ENCODE results near the gene ZBTB16.

Gene ZBTB16

DNA sequence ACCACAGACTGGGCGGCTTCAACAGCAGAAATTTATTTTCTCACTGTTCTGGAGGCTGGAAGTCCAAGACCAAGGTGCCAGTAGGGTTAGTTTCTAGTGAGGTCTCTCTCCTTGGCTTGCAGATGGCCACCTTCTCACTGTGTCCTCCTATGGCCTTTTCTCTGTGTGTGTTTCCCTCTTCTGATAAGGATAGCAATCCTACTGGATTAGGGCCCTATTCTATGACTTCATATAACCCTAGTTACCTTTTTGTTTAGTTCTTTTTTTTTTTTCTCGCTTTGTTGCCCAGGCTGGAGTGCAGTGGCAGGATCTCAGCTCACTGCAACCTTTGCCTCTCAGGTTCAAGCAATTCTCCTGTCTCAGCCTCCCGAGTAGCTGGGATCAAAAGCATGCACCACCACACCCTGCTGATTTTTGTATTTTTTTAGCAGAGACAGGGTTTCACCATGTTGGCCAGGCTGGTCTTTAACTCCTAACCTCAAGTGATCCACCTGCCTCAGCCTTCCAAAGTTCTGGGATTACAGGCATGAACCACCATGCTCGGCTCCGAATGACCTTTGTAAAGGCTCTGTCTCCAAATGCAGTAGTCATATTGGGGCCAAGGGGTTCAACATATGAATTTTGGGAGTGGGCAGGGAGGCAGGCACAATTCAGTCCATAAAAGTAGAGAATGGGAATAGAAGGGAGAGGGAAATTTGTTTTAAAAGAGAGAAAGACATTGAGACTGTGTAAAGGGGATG, 211.2 kb downstream of the ZBTB16 start:
- no peak for DNase-seq

- no peak for DNase-seq
Measured at GRCh38 chr11:114271316-114271715, 211.8 kb downstream of the ZBTB16 start.

DNA sequence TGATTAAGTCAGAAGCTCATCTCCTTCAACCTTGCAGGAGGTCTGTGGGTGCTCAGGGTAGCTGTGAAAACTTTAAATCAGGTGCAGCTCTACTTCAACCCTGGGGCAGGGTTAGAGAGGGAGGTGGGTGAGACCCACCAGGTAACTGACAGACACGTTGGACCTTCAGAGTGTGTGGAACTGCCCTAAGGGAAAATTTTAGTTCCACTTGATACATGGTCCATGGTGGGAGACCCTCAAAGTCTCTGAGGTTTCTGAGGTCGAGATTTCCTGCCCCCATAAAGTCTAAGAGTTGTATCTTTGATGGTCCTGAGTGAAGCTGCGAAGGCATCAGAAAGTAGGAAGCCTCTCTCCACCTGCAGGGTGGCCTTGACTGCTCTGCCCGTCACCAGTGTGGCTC, 212.8 kb downstream of the ZBTB16 start:
- DNase-seq: no peak

- DNase-seq: no peak
Measured at GRCh38 chr11:114273071-114273470, 213.6 kb downstream of the ZBTB16 start.

- DNase-seq: no peak
Measured at GRCh38 chr11:114273890-114274635, 214.6 kb downstream of the ZBTB16 start.

GRCh38 chr11:114274637-114275036, 215.1 kb downstream of the ZBTB16 start:
- DNase-seq: no peak

- no peak for DNase-seq
Measured at GRCh38 chr11:114275280-114275679, 215.8 kb downstream of the ZBTB16 start.

- DNase-seq: no peak
Measured at GRCh38 chr11:114276077-114276476, 216.6 kb downstream of the ZBTB16 start.

DNA sequence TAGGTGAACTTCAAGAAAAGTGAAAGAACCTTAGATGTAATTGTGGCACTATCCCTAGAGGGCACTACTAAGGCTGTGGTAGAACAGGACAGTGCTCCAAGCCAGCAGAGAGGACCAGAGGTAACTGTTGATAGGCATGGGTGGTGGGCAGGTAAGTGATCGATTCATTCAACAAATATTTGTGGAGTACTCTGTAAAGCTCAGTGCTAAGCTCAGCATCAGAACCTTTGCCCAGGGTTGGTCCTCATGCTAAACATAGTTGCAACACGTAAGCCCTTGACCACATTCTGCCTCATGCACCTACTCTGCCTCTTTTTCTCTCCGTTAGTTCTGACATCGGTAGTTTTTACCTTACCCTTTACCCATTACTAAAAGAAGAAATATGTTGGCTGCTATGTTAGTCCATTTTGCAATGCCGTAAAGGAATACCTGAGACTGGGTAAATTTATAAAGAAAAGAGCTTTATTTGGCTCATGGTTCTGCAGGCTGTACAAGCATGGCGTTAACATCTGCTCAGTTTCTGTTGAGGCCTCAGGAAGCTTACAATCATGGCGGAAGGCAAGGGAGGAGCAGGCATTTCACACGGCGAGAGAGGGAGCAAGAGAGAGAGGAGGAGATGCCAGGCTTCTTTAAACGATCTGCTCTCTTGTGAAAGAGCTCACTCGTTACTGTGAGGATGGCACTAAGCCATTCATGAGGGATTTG, 218.3 kb downstream of the ZBTB16 start:
- no peak for DNase-seq

DNA sequence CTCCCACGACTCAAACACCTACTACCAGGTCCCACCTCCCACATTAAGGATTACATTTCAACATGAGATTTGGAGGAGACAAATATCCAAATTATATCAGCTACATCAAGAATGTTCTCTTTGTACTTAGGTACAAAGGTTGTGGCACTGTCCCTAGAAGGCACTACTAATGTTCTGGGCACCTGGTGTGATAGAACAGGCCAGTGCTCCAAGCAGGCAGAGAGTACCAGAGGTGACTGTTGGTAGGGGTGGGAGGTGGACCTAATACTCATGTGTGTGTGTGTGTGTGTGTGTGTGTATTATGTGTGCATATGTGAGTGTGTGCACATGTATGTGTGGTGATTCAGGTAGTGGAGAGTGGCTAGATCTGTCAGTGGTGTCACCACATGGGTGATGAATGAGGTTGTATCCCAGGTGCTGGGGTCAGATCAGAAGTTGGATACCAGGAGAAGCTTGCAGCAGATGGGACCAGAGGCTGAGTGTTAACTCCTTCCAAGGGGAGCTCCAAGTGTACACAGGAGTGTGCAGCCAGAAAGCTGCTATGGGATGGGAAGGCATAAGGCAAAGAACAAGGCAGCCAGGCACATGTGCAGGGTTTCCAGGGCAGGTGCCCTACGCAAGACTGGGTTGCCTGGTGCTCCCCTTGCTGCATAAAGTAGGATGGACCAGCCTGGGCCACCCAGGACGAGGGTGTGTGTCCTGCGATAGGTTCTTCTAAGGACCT, 219.0 kb downstream of the ZBTB16 start:
- DNase-seq: no peak

DNA sequence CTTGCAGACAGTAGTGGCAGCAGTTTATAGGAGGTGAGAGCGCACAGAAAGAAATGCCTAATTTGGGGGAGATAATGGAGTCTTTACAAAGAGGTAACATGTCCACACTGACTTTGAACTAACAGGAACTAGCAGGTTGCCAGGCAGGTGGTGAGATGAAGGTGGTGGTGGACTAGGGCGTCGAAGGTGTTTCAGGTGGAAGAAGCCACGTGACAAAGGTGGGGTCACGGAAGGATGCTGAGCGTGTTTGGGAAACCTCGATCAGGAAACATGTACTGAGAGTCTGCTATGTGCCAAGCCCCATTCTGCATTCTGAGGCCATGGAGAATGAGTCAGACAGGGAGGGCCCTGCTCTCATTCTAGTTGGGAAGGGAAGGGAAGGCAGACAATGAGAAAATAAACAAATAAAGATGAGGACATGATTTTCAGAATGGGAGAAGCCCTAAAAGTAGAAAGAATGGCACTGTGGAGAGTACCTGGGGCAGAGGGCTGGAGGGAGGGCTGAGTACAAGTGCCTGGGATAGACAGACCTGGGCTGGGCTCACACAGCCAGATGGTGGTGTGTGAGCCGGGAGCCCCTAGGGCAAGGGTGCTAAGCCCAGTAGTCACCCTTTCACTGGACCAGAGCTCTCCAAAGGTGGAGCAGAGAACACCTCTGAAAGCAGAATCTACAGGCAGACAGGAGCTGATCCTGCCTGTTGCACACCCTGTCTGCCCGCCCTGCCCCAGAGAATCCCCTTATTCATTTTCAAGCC, 220.5 kb downstream of the ZBTB16 start:
- DNase-seq: no peak

DNA sequence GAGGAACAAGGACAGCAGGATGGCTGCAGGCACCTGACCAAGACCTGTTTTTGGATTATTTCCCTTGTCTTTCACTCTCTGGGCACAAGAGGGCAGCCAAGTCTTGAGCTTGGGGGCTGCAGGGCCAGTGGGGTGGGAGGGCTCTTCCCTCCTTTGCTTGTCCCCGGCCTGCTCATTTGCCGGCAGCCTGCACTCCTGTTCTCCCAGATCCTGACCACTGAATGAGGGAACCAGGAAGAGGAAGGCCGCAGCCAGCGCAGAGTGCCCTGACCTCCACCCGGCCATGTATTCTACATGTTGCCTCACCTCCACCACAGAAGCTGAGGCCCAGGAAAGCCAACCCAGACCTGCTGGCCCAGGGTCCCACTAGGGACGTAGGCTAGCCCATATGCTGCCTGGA, 221.2 kb downstream of the ZBTB16 start:
- DNase-seq: peak; percentile 48

- no peak for DNase-seq
Measured at GRCh38 chr11:114281388-114281956, 222.0 kb downstream of the ZBTB16 start.

DNA sequence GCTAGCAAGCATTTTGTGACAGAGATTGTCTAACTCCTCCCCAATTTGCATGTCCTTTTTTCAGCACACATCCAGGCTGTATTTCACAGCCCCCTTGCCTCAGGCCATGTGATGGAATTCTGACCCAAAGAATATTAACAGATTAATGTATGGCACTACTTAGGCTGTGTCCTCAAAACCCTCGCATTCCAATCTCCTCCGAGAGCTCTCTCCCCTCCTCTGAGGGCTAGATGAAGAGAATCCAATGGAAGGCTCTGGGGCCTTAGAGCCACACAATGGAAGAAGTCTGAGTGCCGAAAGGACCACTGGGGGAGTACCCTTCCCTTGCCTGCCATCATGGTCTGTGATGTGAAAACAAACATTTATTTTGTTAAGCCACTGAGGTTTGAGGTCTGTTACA, 223.0 kb downstream of the ZBTB16 start:
- DNase-seq: no peak

- DNase-seq: no peak
Measured at GRCh38 chr11:114283422-114283821, 223.9 kb downstream of the ZBTB16 start.

DNA sequence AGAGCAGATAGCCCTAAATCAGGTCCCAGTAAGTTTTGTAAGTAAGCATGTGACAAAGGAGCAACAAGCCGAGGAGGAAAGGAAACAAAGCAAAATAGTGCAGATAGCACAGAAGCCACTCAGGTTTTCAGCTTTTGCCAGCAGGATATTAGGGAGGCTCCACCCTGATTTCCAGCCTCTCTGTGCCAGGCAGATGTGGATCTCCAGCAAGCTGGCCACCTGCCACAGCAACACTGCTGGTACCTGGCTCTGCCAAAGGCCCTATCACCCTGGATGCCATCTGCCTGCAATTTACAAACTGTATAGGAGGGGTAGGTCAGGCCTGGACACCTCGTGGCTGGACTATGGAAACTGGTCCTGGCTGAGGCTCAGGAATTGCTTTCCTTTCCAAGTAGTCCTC, 224.5 kb downstream of the ZBTB16 start:
- DNase-seq: no peak

DNA sequence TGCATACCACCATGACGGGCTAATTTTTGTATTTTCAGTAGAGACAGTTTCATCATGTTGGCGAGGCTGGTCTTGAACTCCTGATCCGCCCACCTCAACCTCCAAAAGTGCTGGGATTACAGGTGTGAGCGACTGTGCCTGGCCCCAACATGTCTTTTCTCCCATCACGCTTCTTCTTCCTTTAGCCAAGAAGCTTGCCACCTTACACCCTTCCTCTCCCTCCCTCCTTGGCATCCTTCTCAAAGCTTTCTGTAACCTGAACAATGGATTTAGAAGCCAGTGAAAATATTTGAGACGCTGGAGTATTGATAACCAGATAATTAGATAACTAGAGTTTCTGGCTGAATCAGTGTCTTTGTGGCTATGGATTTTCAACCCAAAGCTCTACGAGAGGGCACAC, 225.4 kb downstream of the ZBTB16 start:
- DNase-seq: no peak

GRCh38 chr11:114285599-114285998, 226.1 kb downstream of the ZBTB16 start:
- no peak for DNase-seq

DNA sequence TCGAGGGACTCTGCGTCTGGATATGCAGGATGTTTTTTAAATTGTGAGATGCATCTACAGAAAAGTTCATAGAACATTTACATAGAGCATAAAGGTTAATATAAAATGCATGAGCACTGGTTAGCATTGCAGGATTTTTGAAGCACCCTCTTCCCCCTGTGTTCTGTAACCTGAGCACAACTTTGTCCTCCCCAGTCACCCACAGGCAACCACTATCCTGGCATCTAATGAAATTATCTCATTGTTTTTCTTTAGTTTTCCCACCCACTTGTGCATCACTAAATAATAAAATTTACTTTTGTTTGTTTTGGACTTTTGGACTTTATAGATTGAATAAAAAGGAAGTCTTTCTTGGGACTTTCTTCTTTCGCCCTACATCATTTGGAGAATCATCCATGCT, 226.7 kb downstream of the ZBTB16 start:
- DNase-seq: no peak

DNA sequence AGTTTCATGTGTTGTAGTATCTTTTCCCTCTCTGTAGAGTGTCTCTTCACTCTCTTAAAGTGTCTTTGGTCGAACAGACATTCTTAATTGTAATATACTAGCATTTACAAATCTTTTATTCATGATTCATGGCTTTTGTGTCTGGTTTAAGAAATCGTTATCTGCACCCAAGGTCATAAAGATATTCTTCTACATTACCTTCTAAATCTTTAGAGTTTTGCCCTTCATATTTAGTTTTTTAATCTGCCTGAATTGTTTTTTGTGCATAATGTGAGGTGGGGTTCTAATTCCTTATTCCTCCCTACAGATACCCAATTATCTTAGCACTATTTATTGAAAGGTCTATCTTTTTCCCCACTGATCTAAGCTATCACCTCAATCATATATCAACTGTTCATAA, 227.6 kb downstream of the ZBTB16 start:
- DNase-seq: no peak

- DNase-seq: no peak
Measured at GRCh38 chr11:114288136-114288535, 228.6 kb downstream of the ZBTB16 start.

DNA sequence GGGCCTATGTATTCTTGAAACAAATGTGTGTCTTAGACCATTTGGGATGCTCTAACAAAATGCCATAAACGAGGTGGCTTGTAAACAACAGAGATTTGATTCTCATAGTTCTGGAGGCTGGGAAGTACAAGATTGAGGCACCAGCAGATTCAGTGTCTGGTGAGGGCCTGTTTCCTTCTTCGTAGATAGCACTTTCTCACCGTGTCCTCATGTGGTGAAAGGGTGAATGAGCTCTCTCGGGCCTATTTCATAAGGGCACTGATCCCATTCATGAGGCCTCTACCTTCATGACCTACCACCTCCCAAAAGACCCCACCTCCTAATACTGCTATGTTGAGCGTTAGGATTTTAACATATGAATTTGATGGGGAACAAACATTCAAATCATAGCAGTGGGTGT, 230.3 kb downstream of the ZBTB16 start:
- DNase-seq: no peak
